ENCODE results near the gene TTC7B. TPM values are rescaled to one million over a fixed set of nuclear protein-coding genes. Genes with fewer than 3 reads are reported as not detected.
A peak's percentile ranks its signal among the peaks of the same experiment; 100 is the strongest.

Gene TTC7B
- total and polyA plus RNA-seq, 10 of the 15 experiments (the other 5 are each of a cell fraction or from before 2014, with no cell fraction given): under 0.01 to 1.1 (median 0.26) TPM; not detected in 2

DNA sequence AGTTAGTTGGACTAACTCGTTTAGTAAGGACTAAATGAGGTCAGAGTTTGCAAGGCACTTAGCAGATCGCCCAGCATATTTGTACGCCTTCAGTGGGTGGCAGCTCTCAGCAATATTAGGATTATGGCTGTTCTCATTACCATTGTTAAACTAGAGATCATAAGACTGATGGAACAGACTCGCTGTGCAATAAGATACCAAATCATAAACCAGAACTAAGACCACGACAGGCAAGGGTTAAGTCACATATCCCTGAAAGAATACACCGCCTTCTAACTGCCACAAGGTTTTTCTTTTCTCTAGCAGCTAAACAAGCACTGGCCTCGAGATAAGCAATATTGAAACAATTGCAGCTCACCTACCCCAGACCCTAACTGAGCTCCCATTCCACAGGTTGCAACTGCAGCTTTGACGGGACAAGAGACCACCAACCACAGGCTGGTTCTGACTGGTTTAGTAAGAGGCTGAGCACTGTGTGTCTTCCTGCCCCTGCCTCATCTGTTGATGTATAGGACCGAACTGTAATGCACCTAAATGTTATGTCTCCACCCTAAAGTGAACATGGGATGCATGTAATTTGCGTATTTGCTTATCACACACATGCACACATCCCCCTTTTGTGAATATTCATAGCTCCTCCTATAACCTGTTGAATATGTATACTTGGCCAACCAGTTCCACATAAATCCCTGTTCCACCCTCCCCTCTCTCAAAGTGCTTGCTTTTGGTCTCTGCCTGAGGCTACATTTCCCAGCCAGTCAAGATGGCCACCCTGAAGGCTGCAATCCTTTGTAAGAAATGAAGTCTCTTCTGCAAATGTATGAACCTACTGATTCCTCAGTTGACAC is 266.2 kb downstream of the TTC7B start:
- no peaks in the 10 kb centered on the region for H3K4me1 ChIP-seq (ENCODE audit: control insufficient read depth, insufficient read depth, low read length)
- ChIA-PET RAD21 (ENCODE audit: unreplicated experiment) (no interaction called here), POLR2A (no interaction called here), SMC1A (ENCODE audit: uncharacterized antibody, unreplicated experiment) (no interaction called here), CTCF (interaction anchor here (1.3 kb wide), 1 partner anchor 147 kb away, joined by 3 read pairs; no protein-coding TSS in a partner anchor)
- in situ Hi-C loops (cut with MboI): no loop called here
- no peaks in the 10 kb centered on the region for H3K36me3 ChIP-seq (ENCODE audit: control insufficient read depth in 2 of 2, insufficient read depth in 2 of 2, low read length in 1 of 2)
- DNase-seq (ENCODE audit: low read depth, low spot score): no peak
- H3K9me3 ChIP-seq (replicated peaks; ENCODE audit: control insufficient read depth, insufficient read depth, low read length): no peaks in the 10 kb centered on the region
- no peak for ATAC-seq
- H3K4me2 ChIP-seq (ENCODE audit: control insufficient read depth, insufficient read depth): no peak overlapping the region
- H3K4me3 ChIP-seq: no peak overlapping the region
- peaks cover 0 to 5% of the 10 kb centered on the region in 2 experiments; a peak in 3 of 4 replicates for H3K27me3 ChIP-seq (replicated peaks in 1 of 2; ENCODE audit: control insufficient read depth in 2 of 2, insufficient read depth in 2 of 2, low read length in 1 of 2)
- no TSS peak for BruUV-seq (replicated peaks)
- H3K27ac ChIP-seq (ENCODE audit: control insufficient read depth, insufficient read depth): no peak overlapping the region
- H3K79me2 ChIP-seq (ENCODE audit: control insufficient read depth, insufficient read depth, low read length): no peaks in the 10 kb centered on the region
- no peak overlapping the region for H3K9ac ChIP-seq (ENCODE audit: control insufficient read depth, insufficient read depth, low read length)
- WGBS (ENCODE audit: insufficient coverage, insufficient replicate concordance, low lambda C conversion rate, missing lambda C conversion rate): 17% methylated on average over 10 of the region's 10 CpGs
- no peak overlapping the region for H2AFZ ChIP-seq (ENCODE audit: control insufficient read depth, low read depth, low read length)
- intact Hi-C loops (cut with micrococcal nuclease; ENCODE audit: unreplicated experiment): no loop called here
- no peaks in the 10 kb centered on the region for H4K20me1 ChIP-seq (ENCODE audit: control insufficient read depth, insufficient read depth)
- FAIRE-seq: peak; percentile 47
- TF ChIP-seq ATF7 (IDR thresholded peaks at IDR 0.05; ENCODE audit: low read depth): no peak
- TF ChIP-seq POU2F2 (IDR thresholded peaks at IDR 0.05; ENCODE audit: borderline replicate concordance, low read depth, low read length): no peak
- TF ChIP-seq, protein P1, sequence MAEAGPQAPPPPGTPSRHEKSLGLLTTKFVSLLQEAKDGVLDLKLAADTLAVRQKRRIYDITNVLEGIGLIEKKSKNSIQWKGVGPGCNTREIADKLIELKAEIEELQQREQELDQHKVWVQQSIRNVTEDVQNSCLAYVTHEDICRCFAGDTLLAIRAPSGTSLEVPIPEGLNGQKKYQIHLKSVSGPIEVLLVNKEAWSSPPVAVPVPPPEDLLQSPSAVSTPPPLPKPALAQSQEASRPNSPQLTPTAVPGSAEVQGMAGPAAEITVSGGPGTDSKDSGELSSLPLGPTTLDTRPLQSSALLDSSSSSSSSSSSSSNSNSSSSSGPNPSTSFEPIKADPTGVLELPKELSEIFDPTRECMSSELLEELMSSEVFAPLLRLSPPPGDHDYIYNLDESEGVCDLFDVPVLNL (IDR thresholded peaks at IDR 0.05; ENCODE audit: low read depth, low read length): no peak
- no peak for TF ChIP-seq IRF4 (IDR thresholded peaks at IDR 0.05; ENCODE audit: low read depth, low read length)
- TF ChIP-seq TCF12 (IDR thresholded peaks at IDR 0.05; ENCODE audit: low read depth, low read length): no peak
- no peak for TF ChIP-seq STAT1 (conservative IDR thresholded peaks at IDR 0.05)
- TF ChIP-seq POLR2A (IDR thresholded peaks at IDR 0.05; ENCODE audit: low read depth, low read length): no peak
- TF ChIP-seq YY1 (IDR thresholded peaks at IDR 0.05; ENCODE audit: low read depth, low read length): no peak
- TF ChIP-seq, protein P2, sequence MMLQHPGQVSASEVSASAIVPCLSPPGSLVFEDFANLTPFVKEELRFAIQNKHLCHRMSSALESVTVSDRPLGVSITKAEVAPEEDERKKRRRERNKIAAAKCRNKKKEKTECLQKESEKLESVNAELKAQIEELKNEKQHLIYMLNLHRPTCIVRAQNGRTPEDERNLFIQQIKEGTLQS (IDR thresholded peaks at IDR 0.05; ENCODE audit: borderline replicate concordance, extremely low read depth, low read depth, low read length): no peak
- TF ChIP-seq, protein P3, sequence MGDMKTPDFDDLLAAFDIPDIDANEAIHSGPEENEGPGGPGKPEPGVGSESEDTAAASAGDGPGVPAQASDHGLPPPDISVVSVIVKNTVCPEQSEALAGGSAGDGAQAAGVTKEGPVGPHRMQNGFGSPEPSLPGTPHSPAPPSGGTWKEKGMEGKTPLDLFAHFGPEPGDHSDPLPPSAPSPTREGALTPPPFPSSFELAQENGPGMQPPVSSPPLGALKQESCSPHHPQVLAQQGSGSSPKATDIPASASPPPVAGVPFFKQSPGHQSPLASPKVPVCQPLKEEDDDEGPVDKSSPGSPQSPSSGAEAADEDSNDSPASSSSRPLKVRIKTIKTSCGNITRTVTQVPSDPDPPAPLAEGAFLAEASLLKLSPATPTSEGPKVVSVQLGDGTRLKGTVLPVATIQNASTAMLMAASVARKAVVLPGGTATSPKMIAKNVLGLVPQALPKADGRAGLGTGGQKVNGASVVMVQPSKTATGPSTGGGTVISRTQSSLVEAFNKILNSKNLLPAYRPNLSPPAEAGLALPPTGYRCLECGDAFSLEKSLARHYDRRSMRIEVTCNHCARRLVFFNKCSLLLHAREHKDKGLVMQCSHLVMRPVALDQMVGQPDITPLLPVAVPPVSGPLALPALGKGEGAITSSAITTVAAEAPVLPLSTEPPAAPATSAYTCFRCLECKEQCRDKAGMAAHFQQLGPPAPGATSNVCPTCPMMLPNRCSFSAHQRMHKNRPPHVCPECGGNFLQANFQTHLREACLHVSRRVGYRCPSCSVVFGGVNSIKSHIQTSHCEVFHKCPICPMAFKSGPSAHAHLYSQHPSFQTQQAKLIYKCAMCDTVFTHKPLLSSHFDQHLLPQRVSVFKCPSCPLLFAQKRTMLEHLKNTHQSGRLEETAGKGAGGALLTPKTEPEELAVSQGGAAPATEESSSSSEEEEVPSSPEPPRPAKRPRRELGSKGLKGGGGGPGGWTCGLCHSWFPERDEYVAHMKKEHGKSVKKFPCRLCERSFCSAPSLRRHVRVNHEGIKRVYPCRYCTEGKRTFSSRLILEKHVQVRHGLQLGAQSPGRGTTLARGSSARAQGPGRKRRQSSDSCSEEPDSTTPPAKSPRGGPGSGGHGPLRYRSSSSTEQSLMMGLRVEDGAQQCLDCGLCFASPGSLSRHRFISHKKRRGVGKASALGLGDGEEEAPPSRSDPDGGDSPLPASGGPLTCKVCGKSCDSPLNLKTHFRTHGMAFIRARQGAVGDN (IDR thresholded peaks at IDR 0.05): no peak
- TF ChIP-seq, protein P4, sequence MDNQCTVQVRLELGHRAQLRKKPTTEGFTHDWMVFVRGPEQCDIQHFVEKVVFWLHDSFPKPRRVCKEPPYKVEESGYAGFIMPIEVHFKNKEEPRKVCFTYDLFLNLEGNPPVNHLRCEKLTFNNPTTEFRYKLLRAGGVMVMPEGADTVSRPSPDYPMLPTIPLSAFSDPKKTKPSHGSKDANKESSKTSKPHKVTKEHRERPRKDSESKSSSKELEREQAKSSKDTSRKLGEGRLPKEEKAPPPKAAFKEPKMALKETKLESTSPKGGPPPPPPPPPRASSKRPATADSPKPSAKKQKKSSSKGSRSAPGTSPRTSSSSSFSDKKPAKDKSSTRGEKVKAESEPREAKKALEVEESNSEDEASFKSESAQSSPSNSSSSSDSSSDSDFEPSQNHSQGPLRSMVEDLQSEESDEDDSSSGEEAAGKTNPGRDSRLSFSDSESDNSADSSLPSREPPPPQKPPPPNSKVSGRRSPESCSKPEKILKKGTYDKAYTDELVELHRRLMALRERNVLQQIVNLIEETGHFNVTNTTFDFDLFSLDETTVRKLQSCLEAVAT (IDR thresholded peaks at IDR 0.05): no peak
- TF ChIP-seq SMC3 (IDR thresholded peaks at IDR 0.05; ENCODE audit: borderline replicate concordance, low read length): no peak
- no peak for TF ChIP-seq JUND (IDR thresholded peaks at IDR 0.05; ENCODE audit: low read depth, low read length)
- TF ChIP-seq, protein P5, sequence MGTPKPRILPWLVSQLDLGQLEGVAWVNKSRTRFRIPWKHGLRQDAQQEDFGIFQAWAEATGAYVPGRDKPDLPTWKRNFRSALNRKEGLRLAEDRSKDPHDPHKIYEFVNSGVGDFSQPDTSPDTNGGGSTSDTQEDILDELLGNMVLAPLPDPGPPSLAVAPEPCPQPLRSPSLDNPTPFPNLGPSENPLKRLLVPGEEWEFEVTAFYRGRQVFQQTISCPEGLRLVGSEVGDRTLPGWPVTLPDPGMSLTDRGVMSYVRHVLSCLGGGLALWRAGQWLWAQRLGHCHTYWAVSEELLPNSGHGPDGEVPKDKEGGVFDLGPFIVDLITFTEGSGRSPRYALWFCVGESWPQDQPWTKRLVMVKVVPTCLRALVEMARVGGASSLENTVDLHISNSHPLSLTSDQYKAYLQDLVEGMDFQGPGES (IDR thresholded peaks at IDR 0.05): no peak
